Thyroid gland (tissue), 4 donors: ENCODE data around the gene PTPN18. TPM values are rescaled to one million over a fixed set of nuclear protein-coding genes. Genes with fewer than 3 reads are reported as not detected.

ENCODE experiments used
- DNase-seq, 2 donors: peaks; one replicate each; pipeline ENCODE4 v3.0.0-alpha.2; 2019
- H3K27ac ChIP-seq, 3 donors: fragments of 200-600 bp; sonication (generic); 1 replicate in 2 of 3; 2 replicates in 1 of 3; pipeline ENCODE4 v1.5.1; 2016 to 2019; ENCODE audit warnings: mild to moderate bottlenecking in 1 of 3, moderate library complexity in 1 of 3
- H3K27me3 ChIP-seq: fragments of 200-600 bp; sonication (generic); one replicate; pipeline ENCODE4 v1.5.1; 2019
- H3K36me3 ChIP-seq, 2 donors: fragments of 200-600 bp; sonication (generic); one replicate each; pipeline ENCODE4 v1.5.1; 2016 to 2019
- H3K4me1 ChIP-seq, 2 donors: fragments of 200-600 bp; sonication (generic); one replicate each; pipeline ENCODE4 v1.5.1; 2017 to 2019
- H3K4me3 ChIP-seq, 3 donors: fragments of 200-600 bp; sonication (generic); replicated peaks in 1 of 3; 1 replicate in 2 of 3; 2 replicates in 1 of 3; pipeline ENCODE4 v1.5.1; 2016; ENCODE audit warnings: mild to moderate bottlenecking in 1 of 3
- H3K9me3 ChIP-seq: fragments of 200-600 bp; sonication (generic); one replicate; pipeline ENCODE4 v1.5.1; 2017
- POLR2A ChIP-seq, 2 donors: fragments of 450-650 bp; IDR thresholded peaks; one replicate each; pipeline ENCODE4 v1.6.1; 2017; ENCODE audit warnings: antibody characterized with exemption in 2 of 2, mild to moderate bottlenecking in 2 of 2, moderate library complexity in 1 of 2
- WGBS, 2 donors: methylation state at CpG; one replicate each; pipeline ENCODE4 v1.1.5; 2017; 5-methylcytosine and 5-hydroxymethylcytosine counted together
- intact Hi-C: fragments of 100-400 bp; cut with DNase I; formaldehyde crosslinking; loops from one replicate; pipeline ENCODE4 v1.15.1; 2023
- total RNA-seq, 4 donors: library from RNA; depleted of rRNA; stranded (reverse); fragments of >200 nt; gene quantifications; one replicate each; pipeline ENCODE4 v1.2.3, GENCODE V29; 2016
- TF ChIP-seq, protein P1 (sequence below), 6 experiments: fragments of 200-600 bp in 3 of 6; fragments of 450-650 bp in 3 of 6; sonication (generic) in 3 of 6; IDR thresholded peaks; one replicate each; pipeline ENCODE4 v1.5.1; 2016 to 2019; ENCODE audit warnings: antibody characterized with exemption in 6 of 6, mild to moderate bottlenecking in 2 of 6, inconsistent platforms in 1 of 6, moderate library complexity in 1 of 6

Gene PTPN18
- total RNA-seq, 4 donors from 2014 or later = 45.5 to 69.8 (median 57.4) TPM

DNA sequence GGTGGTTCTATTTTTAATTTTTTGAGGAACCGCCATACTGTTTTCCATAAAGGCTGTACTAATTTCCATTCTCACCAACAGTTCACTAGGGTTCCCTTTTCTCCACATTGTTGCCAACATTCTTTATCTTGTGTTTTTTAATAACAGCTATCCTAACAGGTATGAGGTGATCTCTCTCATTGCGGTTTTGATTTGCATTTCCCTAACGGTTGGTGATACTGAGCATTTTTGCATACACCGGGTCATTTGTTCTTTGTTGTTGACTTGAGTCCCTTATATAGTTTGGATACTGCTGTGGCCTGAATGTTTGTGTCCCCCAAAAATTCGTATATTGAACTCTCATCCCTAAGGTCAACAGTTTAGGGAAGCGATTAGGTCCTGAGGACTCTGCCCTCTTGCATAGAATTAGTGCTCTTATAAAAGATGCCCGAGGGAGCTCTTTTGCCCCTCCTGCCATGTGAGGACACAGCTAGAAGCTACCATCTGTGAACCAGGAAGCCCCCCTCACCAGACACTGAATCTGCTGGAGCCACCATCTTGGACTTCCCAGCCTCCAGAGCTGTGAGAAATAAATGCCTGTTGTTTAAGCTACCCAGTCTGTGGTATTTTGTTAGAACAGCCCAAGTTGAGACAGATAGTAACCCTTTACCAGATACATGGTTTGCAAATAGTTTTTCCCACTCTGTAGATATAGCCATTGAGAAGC, 8.5 kb upstream of the PTPN18 start:
- intact Hi-C loops = no loop called here

DNA sequence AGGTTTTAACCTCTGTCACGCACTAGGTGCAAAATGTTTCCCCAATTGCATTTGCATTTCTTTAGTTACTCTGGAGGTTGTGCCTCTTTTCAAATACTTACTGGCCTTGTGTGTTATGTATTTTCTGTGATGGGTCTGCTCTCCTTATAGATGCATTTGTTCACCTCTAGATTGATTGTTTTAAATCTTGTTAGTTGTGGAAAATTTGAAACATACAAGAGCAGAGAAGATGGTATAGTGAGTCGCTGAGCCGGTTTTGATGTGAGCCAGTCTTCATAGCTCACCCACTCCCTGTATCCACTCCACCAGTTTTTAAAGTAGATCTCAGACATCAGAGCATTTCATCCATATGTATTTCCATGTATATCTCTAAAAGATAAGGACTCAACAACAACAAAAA, 6.7 kb upstream of the PTPN18 start:
- intact Hi-C loops = no loop called here
- Histone ChIP-seq H3K4me1 (peaks cover 0 to 17% of the 10 kb centered on the region in 2 donors), H3K4me3 (no peak overlapping the region), H3K36me3 (peaks cover 23 to 43% of the 10 kb centered on the region in 2 donors), H3K9me3 (no peaks in the 10 kb centered on the region), H3K27me3 (no peaks in the 10 kb centered on the region), H3K27ac (no peak overlapping the region)
- DNase-seq = no peak
- 90 to 95% methylated on average over 3 of the region's 3 CpGs for WGBS, 2 donors
- TF ChIP-seq, protein P1, sequence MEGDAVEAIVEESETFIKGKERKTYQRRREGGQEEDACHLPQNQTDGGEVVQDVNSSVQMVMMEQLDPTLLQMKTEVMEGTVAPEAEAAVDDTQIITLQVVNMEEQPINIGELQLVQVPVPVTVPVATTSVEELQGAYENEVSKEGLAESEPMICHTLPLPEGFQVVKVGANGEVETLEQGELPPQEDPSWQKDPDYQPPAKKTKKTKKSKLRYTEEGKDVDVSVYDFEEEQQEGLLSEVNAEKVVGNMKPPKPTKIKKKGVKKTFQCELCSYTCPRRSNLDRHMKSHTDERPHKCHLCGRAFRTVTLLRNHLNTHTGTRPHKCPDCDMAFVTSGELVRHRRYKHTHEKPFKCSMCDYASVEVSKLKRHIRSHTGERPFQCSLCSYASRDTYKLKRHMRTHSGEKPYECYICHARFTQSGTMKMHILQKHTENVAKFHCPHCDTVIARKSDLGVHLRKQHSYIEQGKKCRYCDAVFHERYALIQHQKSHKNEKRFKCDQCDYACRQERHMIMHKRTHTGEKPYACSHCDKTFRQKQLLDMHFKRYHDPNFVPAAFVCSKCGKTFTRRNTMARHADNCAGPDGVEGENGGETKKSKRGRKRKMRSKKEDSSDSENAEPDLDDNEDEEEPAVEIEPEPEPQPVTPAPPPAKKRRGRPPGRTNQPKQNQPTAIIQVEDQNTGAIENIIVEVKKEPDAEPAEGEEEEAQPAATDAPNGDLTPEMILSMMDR (IDR thresholded peaks at IDR 0.05) = no peak
- no peak for TF ChIP-seq POLR2A (IDR thresholded peaks at IDR 0.05)

More for the DNA sequence above, 8.5 kb upstream of the PTPN18 start:
- no peak overlapping the region for H3K4me3 ChIP-seq
- peaks cover 5 to 19% of the 10 kb centered on the region in 2 donors for H3K4me1 ChIP-seq
- no peak for TF ChIP-seq POLR2A (IDR thresholded peaks at IDR 0.05)
- TF ChIP-seq, protein P1 (IDR thresholded peaks at IDR 0.05) = no peak
- no peaks in the 10 kb centered on the region for H3K9me3 ChIP-seq
- no peaks in the 10 kb centered on the region for H3K27me3 ChIP-seq
- WGBS, 2 donors = 95% methylated on average over 7 of the region's 7 CpGs
- no peak overlapping the region for H3K27ac ChIP-seq
- DNase-seq = no peak
- H3K36me3 ChIP-seq = peaks cover 23 to 43% of the 10 kb centered on the region in 2 donors

DNA sequence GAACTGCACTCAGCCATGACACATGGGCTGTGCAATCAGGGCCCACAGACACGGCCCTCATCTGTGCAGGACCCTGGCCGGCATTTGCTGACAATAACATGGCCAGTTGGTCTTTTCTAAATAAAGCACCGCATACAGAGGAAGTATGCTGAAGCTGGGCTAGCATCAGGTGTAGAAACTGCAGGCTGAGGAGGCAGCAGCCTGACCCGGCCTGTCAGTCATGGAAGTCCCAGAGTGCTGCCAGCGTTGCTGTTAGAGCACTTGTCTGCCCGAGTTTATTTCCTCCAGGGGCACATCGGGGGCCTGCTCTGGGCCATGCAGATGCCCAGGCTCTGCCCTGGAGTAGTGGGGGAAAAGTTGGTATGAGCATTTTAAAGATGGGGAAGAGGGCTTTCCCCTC, 4.1 kb upstream of the PTPN18 start:
- Histone ChIP-seq H3K9me3 (no peaks in the 10 kb centered on the region), H3K4me3 (no peak overlapping the region), H3K27me3 (no peaks in the 10 kb centered on the region), H3K27ac (no peak overlapping the region), H3K4me1 (peaks cover 10 to 31% of the 10 kb centered on the region in 2 donors), H3K36me3 (peaks cover 6 to 19% of the 10 kb centered on the region in 2 donors)
- DNase-seq = no peak
- intact Hi-C loops = no loop called here
- TF ChIP-seq POLR2A (IDR thresholded peaks at IDR 0.05) = no peak
- TF ChIP-seq, protein P1 (IDR thresholded peaks at IDR 0.05) = no peak
- WGBS, 2 donors = 59 to 67% methylated on average over 7 of the region's 7 CpGs

DNA sequence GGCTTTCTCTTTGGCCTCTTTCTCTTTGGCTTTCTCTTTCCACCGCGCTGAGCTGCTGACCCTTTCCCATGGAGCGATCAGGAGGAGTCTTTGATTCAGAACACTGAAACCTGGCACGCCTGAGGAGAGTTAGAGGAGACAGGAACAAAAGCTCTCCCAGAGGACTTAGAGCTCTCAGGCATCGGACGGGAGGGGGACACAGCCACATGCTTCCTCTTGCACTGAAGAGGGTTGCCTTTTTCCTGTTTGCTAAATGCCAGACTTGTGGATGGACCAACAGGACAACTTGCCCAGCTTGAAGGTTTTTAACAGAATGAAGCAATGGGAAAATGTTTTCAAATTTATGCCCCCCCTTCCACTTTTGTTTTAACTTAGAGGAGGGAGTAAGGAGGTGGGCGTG, 3.6 kb upstream of the PTPN18 start:
- Histone ChIP-seq H3K4me1 (peaks cover 10 to 35% of the 10 kb centered on the region in 2 donors), H3K27ac (no peak overlapping the region), H3K36me3 (peaks cover under 1 to 14% of the 10 kb centered on the region in 2 donors), H3K27me3 (no peaks in the 10 kb centered on the region), H3K9me3 (no peaks in the 10 kb centered on the region), H3K4me3 (no peak overlapping the region)
- TF ChIP-seq POLR2A (IDR thresholded peaks at IDR 0.05) = no peak
- TF ChIP-seq, protein P1 (IDR thresholded peaks at IDR 0.05) = no peak
- peak; percentile 46 to 52 for DNase-seq
- intact Hi-C loops = no loop called here
- WGBS, 2 donors = 28 to 33% methylated on average over 6 to 7 of the region's 7 CpGs
